ENCODE data around the gene BAHCC1.

BAHCC1 gene

GRCh38 chr17:81427173-81428120, 32.2 kb downstream of the BAHCC1 start:
- DNase-seq (ENCODE audit: low spot score), result no peak

DNA sequence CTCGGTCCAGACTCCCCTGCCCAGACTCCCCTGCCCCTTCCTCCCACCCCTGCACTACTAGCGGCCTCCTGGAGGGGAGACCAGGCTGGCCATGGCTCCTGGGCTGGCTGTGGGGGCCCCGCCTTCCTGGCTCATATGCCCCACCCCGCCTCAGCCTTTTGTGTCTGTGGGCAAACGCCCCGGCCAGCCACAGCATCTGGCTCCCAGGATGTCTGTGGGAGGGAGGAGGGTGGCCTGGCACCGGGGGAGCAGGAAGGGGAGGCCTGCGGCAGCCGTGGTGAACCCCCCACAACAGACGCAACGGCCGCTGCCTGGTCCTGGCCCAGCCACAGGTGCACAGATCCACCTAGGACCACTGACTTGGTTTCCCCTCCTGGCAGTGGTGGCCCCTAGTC, 32.9 kb downstream of the BAHCC1 start:
- DNase-seq (ENCODE audit: low spot score), result no peak

- DNase-seq (ENCODE audit: low spot score), result no peak
Measured at GRCh38 chr17:81428516-81428915, 33.3 kb downstream of the BAHCC1 start.

- DNase-seq (ENCODE audit: low spot score), result no peak
Measured at GRCh38 chr17:81428948-81429774, 33.9 kb downstream of the BAHCC1 start.

DNA sequence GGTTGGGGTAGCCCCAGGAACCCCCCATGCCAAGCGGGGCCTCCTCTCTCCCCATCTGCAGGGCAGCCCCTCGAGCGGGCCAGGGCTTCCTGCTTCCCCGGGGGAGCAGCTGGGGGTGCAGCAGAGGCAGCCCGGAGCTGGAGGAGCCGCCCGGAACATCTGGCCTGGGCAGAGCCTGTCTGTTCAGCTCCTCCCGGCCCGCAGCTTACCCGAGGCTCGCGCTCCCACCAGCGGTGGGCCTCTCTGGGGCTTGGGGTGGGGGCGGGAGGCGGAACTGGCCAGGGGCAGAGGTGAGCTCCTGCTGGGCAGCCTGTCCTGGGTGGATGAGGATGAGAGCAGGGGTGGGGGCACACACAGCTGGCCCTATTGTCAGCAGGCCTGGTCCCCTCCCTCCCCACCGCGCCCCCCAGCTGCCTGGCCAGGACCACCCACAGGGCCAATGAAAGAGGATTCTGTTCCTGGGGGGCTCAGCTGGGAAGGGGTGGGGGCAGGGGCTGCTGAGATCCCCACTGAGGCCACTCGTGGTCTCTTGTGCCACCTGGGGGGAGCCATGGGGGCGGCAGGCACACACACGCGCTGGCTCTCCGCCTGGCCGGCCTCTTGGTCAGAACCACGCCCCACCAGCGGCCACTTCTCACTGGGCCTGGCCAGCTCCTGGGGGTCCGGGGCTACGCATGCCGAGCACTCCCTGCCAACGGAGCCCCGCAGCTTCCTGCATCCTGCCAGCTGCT, 34.7 kb downstream of the BAHCC1 start:
- DNase-seq (ENCODE audit: low spot score), result no peak

DNA sequence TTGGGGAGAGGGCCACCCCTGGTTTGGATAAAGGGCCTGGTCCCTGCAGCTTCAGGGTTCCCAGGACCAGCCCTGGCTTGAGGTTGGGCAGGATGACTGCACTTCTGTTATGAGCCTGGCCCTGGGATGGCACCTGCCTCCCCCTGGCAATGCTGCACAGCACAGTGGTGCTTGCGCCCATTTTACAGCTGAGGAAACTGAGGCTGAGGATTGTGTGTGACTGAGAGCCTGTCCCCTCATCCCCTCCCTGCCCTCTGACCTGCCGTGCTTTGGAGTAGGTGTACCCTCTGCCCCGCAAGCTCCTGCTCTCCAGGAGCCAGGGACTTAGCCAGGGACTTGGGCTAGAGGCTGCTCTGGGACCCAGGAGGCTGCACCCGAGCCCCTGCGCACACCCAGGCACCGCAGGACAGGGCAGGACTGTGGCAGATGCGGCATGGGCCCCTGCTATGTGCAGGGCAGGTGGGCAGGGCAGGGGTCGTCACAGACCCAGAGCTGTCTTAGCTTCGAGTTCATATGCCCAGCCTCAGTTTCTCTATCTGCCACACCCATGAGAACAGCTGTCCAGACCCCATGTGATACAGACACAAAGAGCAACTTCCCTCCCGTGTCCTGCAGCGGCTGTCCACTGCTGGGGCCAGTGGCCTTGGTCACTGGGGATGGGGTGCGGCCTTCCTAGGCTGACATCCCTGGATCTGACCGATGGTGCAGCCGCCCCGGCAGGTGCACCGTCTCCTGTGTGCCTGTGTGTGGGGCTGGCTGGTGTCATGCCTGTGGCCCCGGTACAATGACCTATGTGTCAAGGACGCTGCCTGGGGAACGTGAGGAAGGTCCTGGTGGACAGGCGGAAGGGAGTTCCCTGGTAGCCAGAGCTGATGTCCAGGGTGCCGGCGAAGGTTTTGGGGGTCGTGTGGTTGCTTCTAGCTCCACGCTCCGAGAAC, 36.6 kb downstream of the BAHCC1 start:
- DNase-seq (ENCODE audit: low spot score), result no peak

- no peak for DNase-seq (ENCODE audit: low spot score)
Measured at GRCh38 chr17:81432941-81433340, 37.7 kb downstream of the BAHCC1 start.

DNA sequence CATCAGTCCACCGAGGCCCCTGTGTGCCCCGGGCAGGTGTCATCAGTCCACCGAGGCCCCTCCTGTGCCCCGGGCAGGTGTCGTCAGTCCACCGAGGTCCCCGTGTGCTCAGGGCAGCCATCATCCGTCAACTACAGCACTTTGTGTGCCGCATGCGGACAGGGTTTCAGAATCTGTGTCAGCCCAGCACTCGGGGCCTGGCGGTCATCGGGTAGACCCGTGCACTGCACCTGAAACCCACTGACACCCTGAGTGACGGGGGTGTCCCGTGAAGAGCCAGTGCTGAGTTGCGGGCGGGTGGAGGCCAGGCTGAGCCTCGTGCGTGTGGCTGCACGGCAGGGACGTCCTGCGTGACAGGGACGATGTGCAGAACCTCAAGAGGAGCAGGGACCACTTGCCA, 38.4 kb downstream of the BAHCC1 start:
- no peak for DNase-seq (ENCODE audit: low spot score)

DNA sequence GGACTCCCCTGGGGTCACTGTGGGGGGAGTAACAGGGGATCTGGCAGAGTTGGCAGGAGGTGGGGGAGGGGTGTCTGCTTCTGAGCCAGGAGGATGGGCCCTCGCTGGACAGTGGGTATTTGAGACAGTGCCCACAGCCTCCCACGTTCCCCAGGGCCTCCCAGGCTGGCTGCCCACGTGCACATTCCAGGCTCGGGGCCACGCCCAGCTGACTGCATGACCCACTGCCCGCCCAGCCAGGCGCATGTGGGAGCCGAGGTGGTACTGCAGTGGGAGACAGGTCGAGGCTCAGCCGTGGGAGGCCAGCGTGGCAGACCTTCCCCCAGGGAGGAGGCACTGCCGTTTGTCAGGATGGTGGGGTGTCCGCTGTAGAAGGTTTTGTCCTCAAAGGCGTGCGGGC, 38.8 kb downstream of the BAHCC1 start:
- DNase-seq (ENCODE audit: low spot score), result no peak

- DNase-seq (ENCODE audit: low spot score), result no peak
Measured at GRCh38 chr17:81434681-81435417, 39.6 kb downstream of the BAHCC1 start.

DNA sequence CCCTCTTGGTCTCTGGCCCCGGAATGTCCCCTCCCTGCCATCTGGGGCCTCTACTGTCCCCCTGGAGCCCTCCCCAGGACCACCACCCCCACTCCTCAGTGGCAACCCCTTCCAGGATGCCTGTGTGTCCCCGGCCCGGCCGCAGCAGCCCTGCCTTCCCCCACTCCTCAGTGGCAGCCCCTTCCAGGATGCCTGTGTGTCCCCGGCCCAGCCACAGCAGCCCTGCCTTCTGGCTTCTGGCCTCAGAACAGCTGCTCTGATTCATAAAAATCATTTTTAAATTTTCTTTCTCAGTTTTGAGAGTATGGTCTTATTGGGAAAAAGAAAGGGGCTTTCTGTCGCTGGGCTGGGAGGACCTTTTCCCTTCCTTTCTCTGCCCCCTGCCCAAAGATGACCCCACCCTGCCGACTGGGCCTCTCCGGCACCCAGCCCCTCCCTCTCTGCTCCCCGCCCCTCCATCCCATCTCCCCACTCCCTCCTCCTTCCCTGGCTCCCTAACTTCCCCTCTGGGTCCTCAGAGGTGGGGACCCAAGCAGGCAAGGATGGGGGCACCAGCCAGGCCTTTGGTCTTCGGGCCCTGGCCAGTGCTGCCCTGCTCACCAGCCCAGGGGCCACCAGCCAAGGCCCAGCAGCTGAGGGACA, 40.5 kb downstream of the BAHCC1 start:
- no peak for DNase-seq (ENCODE audit: low spot score)

GRCh38 chr17:81436294-81436849, 41.1 kb downstream of the BAHCC1 start:
- DNase-seq (ENCODE audit: low spot score), result no peak

GRCh38 chr17:81437191-81437651, 42.0 kb downstream of the BAHCC1 start:
- DNase-seq (ENCODE audit: low spot score), result no peak

DNA sequence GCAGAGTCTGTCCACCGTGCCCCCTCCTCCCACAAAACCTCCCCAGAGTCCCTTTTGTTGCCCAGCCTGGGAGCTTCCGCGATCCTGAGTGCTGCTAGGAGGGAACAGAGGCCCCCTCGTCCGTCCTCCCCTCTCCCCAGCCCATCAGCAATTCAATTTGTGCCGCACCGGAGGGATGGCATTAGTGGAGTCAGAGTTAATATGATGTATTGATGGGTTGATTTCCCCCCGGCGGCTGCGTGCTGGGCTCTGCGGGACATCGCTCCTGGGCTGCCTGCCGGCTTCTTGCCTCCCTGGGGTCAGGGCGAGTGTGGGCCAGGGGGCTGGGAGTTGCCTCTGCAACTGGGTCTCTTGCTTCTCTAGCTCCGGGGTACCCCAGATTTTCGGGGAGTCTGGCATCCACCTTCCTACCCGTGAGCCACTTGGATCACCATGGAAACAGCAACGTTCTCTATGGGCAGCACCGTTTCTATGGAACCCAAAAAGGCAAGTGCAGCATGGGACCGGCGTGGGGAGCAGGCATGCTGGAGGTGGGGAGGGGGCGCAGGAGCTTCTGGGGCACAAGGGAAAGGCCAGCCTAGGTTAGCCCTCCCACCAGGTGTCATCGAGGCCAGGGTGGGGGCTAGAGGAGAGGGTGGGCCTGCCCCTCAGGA, 42.9 kb downstream of the BAHCC1 start:
- DNase-seq (ENCODE audit: low spot score), result no peak

DNA sequence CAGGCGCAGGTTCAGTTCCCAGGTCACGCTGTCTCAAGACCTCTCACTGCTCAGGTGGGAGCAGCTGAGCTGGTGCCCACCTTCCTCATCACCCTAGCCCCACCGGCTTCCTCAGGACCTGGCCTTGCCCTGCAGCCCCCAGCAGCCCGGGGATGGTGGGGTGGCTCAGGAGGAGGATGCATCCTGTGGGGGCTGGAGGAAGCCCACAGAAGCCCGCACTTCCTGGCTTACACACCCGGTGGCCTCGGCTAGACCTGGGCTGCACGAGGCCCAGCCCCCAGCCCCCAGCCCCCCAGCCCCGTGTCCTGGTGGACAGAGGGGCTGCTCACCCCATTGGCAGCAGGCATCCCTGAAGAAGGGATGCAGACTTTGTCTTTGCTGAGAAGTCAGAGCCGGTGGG, 43.4 kb downstream of the BAHCC1 start:
- DNase-seq (ENCODE audit: low spot score), result no peak

DNA sequence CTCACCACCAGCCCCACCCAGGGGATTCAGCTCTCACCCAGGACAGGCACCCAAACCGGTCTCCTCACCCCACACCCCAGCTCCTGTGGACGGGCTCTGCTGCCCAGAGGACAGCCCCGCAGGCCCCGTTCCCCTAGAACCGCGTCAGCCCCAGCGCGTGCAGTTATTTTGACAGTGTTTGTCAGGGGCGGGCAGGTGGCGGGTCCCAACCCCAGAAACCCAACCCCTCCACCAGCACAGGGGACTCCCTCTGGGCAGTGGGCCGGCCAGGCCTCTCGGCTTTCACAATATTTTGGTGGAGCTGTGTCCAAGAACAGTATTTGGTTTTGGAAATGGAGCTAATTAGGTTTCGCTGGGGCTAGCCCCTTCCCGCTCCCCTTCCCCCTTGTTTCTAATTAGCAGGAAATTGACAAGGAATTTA, 44.8 kb downstream of the BAHCC1 start:
- no peak for DNase-seq (ENCODE audit: low spot score)

- DNase-seq (ENCODE audit: low spot score), result peak; percentile 98
Measured at GRCh38 chr17:81440511-81441244, 45.4 kb downstream of the BAHCC1 start.

DNA sequence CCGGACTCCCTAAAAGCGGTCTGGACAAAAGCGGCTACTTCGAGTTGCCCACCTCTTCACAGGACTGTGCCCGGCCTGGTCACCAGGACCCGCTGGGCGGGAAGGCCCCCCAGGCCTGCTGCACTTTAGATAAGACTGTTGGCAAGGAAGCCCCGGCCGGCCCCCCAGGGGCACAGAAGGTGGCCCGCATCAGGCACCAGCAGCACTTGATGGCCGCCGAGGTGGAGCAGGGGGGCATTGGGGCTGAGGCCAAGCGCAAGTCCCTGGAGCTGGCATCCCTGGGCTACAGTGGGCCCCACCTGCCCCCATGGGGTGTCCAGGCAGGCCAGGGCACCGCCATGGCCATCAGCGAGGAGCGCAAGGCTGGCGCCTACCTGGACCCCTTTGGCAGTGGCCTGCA, 47.5 kb downstream of the BAHCC1 start:
- no peak for DNase-seq (ENCODE audit: low spot score)

Measured in HuH-7.5 (cell line).